Measurements from ENCODE around the gene ZNF222.
A peak's percentile ranks its signal among the peaks of the same experiment; 100 is the strongest.

The ZNF222 gene

DNA sequence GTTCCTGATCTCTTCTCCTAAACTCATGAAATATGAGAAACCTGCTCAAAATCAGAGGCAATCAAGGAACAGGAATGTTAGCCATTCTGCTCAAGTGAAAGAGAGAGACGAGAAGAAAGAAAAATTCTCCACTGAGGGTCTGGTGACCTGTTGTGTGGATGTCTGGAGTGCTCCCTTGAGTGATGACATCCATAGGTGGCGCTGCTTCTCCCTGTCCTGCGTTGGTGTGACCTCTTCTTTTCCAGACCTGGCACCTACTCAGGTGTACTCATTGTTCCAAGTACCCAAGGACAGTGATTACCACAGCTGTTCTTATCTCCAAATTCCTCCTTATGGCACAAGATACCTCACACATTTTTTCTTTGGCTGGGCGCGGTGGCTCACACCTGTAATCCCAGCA is 30.7 kb downstream of the ZNF222 start:
- no peak for DNase-seq

DNA sequence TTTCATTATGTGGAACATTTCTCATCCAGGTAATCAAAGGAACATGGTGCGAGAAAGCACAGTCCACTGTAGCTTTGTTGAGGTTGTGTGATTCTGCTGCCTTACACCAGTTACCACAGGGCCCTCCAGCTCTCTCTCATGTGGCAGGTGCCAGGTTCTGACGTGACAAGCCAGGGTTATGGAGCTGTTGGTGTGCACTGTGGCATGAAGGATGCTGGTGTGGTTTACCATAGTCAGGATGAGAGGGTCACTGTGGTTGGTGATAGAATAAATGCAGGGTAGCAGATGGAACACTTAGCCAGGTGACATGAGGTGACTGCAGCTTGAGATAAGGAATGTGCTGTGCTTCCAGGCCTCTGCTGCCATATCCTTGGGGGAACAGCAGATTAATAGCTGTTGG is 34.0 kb downstream of the ZNF222 start:
- no peak for DNase-seq

DNA sequence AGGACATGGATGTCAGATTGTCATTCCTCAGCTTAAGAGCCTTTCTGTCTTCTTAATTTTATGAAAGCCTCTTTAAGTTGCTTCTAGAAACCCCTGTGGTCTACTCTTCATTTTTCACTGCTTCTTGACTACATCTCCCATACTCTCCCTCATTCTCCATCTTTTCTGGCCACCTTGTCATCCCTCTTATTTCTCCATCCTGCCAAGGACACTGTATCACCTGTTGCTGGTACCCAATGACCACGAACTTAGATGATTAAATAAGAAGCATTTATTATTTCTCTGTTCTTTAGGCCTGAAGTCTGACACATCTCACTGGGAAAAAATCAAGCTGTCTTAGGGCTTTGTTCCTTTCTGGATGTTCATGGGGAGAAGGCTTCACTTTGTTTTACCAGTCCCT is 35.9 kb downstream of the ZNF222 start:
- DNase-seq = no peak

GRCh38 chr19:44066305-44066704 is 41.1 kb downstream of the ZNF222 start:
- no peak for DNase-seq

DNA sequence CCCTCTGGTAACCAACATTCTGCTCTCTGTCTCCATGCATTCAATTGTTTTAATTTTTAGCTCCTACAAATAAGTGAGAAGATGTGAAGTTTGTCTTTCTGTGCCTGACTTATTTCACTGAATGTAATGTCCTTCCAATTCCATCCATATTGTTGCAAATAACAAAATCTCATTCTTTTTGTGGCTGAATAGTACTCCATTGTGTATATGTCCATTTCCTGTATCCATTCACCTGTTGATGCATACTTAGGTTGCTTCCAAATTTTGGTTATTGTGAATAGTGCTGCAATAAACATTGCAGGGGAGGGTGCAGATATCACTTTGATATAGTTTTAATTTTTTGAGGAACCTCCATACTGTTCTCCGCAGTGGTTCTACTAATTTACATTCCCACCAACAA is 44.2 kb downstream of the ZNF222 start:
- DNase-seq = no peak

GRCh38 chr19:44071824-44072542 is 46.8 kb downstream of the ZNF222 start, which contains the start of gene ZNF284:
Gene ZNF284 (plus strand): TSS chr19:44072159. CDS start chr19:44076390, 4,231 bp downstream.
- DNase-seq = peak; percentile 66

DNA sequence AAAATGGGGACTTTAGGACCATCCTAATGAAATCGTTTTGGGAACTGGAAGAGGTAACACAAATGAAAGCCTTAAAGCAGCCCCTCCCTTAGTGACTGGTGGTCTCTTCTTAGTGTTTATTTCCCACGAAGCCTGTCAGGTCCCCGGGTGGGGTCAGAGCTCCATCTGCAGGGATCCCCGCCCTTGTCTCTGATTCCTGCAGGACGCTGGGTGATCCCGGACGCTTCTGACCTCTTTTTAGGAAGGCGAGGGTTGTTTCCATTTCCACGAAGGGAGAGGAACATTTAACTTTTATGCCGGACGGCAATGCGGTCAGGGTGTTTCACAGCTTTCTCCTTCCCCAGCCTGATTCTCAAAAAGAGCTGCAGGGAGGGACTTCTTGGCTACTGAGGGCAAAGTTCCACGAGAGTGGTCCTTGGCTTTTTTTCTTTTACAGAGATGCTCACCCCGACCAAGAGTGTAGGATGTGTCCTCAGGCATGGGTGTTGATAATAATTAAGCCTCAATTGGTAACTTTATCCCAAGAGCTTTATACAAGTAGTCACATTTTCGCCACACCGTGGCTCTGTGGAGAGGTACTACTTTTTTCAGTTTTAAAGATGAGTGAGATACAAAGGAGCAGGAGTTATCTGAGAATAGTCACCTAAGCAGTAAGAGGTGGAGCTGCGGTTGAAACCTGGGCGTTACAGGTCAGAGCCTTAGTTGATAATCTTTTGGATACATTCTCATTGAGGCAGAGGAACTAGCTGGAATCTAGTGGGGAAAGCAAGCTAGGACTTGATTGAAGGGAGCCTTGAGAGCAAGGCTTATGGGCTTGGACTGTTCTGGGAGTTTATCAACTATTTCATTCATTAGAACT is 47.6 kb downstream of the ZNF222 start:
- DNase-seq = no peak

DNA sequence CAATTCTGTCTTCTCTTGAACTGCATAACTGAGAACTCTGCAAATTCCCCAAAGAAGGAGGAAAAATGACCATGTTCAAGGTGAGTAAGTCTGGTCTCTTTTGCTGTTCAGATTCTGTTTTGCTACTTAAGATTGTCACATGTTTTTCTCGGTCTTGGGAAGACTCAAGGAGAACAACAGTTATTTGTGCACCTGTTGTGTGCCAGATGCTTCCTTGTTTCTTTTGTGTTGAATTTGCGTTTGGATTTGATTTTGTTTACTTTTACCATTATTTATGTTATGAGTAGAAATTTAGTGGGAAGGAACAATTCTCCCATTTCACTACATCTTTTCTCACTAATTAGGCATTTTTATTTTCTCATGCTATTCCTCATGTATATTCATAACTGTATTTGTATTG is 51.1 kb downstream of the ZNF222 start:
- DNase-seq = no peak
